IMR-90 (cell line): ENCODE data around the gene PLPP6.

ENCODE experiments used
- BHLHE40 ChIP-seq: fragments of 150-350 bp; IDR thresholded peaks from 2 replicates; pipeline ENCODE4 v1.6.1; 2016; ENCODE audit warnings: mild to moderate bottlenecking, low read depth, low read length
- RFX5 ChIP-seq: IDR thresholded peaks from 2 replicates; pipeline ENCODE4 v1.8.0; 2012; ENCODE audit warnings: low read depth, mild to moderate bottlenecking, low read length, moderate library complexity
- TF ChIP-seq, protein P1 (sequence below): conservative IDR thresholded peaks from 2 replicates; pipeline ENCODE4 v1.5.1; 2012; ENCODE audit warnings: mild to moderate bottlenecking, low read depth, low read length, improper control_type of control experiment

DNA sequence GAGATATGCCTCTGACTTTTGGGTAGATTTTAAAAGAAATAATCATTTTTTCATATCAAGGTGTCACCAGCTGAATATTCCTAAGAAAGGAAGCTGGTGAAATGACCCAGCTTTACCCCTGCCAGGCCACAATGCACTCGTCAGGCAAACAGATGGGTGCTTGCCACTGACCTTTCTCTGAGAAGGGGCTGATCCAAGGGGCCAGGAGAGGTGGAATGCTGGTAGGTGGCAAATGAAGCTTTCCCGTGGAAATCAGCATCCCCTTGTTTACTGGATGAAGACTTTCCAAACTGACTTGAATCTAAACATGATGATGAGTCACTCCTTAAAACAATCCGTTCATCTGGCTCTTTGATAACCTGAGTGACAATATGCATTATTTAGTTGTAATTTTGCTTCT, 44.3 kb upstream of the PLPP6 start:
- TF ChIP-seq, protein P1, sequence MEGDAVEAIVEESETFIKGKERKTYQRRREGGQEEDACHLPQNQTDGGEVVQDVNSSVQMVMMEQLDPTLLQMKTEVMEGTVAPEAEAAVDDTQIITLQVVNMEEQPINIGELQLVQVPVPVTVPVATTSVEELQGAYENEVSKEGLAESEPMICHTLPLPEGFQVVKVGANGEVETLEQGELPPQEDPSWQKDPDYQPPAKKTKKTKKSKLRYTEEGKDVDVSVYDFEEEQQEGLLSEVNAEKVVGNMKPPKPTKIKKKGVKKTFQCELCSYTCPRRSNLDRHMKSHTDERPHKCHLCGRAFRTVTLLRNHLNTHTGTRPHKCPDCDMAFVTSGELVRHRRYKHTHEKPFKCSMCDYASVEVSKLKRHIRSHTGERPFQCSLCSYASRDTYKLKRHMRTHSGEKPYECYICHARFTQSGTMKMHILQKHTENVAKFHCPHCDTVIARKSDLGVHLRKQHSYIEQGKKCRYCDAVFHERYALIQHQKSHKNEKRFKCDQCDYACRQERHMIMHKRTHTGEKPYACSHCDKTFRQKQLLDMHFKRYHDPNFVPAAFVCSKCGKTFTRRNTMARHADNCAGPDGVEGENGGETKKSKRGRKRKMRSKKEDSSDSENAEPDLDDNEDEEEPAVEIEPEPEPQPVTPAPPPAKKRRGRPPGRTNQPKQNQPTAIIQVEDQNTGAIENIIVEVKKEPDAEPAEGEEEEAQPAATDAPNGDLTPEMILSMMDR = no peak
- TF ChIP-seq RFX5 (no peak), BHLHE40 (no peak)
